HEK293T (cell line): ENCODE measurements around the gene S100A8.
A peak's percentile ranks its signal among the peaks of the same experiment; 100 is the strongest.

Source experiments
- ARNT ChIP-seq: fragments of 450-650 bp; IDR thresholded peaks from 2 replicates; pipeline ENCODE4 v1.6.1; 2017; ENCODE audit warnings: mild to moderate bottlenecking
- BHLHE40 ChIP-seq: fragments of 450-650 bp; IDR thresholded peaks from 2 replicates; pipeline ENCODE4 v1.6.1; 2016; ENCODE audit warnings: mild to moderate bottlenecking, moderate library complexity, borderline replicate concordance
- CTBP1 ChIP-seq: fragments of 450-650 bp; IDR thresholded peaks from 2 replicates; pipeline ENCODE4 v1.6.1; 2016; ENCODE audit warnings: borderline replicate concordance
- FOXA1 ChIP-seq: fragments of 450-650 bp; IDR thresholded peaks from 2 replicates; pipeline ENCODE4 v1.6.1; 2016; ENCODE audit warnings: mild to moderate bottlenecking
- FOXK2 ChIP-seq: fragments of 450-650 bp; IDR thresholded peaks from 2 replicates; pipeline ENCODE4 v1.6.1; 2016; ENCODE audit warnings: mild to moderate bottlenecking
- FOXM1 ChIP-seq: fragments of 450-650 bp; IDR thresholded peaks from 2 replicates; pipeline ENCODE4 v1.6.1; 2017; ENCODE audit warnings: mild to moderate bottlenecking, borderline replicate concordance
- L3MBTL2 ChIP-seq: fragments of 450-650 bp; conservative IDR thresholded peaks from 2 replicates; pipeline ENCODE4 v1.6.1; 2016; ENCODE audit warnings: mild to moderate bottlenecking
- LEF1 ChIP-seq: fragments of 450-650 bp; IDR thresholded peaks from 2 replicates; pipeline ENCODE4 v1.6.1; 2017; ENCODE audit warnings: mild to moderate bottlenecking, borderline replicate concordance
- NFRKB ChIP-seq: fragments of 450-650 bp; IDR thresholded peaks from 2 replicates; pipeline ENCODE4 v1.6.1; 2016; ENCODE audit warnings: mild to moderate bottlenecking, moderate library complexity
- PKNOX1 ChIP-seq: fragments of 450-650 bp; IDR thresholded peaks from 2 replicates; pipeline ENCODE4 v1.6.1; 2016
- SP1 ChIP-seq: fragments of 450-650 bp; IDR thresholded peaks from 2 replicates; pipeline ENCODE4 v1.6.1; 2017
- SUZ12 ChIP-seq: fragments of 450-650 bp; IDR thresholded peaks from 2 replicates; pipeline ENCODE4 v1.6.1; 2016; ENCODE audit warnings: mild to moderate bottlenecking
- TARDBP ChIP-seq: fragments of 450-650 bp; IDR thresholded peaks from 2 replicates; pipeline ENCODE4 v1.6.1; 2016
- ZNF384 ChIP-seq: fragments of 450-650 bp; IDR thresholded peaks from 2 replicates; pipeline ENCODE4 v1.6.1; 2016

- TF ChIP-seq ARNT, result no peak
- TF ChIP-seq FOXA1, result no peak
- no peak for TF ChIP-seq SP1
- no peak for TF ChIP-seq CTBP1
- TF ChIP-seq ZNF384, result no peak
- no peak for TF ChIP-seq SUZ12
- no peak for TF ChIP-seq PKNOX1
- TF ChIP-seq NFRKB, result no peak
- no peak for TF ChIP-seq TARDBP
- TF ChIP-seq L3MBTL2, result peak; percentile 100
- no peak for TF ChIP-seq BHLHE40
- no peak for TF ChIP-seq LEF1
- no peak for TF ChIP-seq FOXM1
- TF ChIP-seq FOXK2, result no peak
Measured at GRCh38 chr1:153404768-153405167, 13.9 kb upstream of the S100A8 start.
